HG03565 (cell line): ENCODE results near the gene CDK9.
"Not testable (repeated sequence)": the region's sequence is repeated elsewhere in the genome, so short reads cannot be mapped to it uniquely, and the experiment has no call there.

Source experiments
- ATAC-seq: cut with Tn5 transposase; IDR thresholded peaks from one replicate; pipeline ENCODE4 v1.9.1; 2021; ENCODE audit warnings: mild to moderate bottlenecking, moderate library complexity; ENCODE audit not compliant: unreplicated experiment

The CDK9 gene

GRCh38 chr9:127779136-127779981 lies 6.5 kb upstream of the CDK9 start:
- no peak for ATAC-seq

GRCh38 chr9:127780126-127780885 lies 5.5 kb upstream of the CDK9 start:
- no peak for ATAC-seq

- not testable (repeated sequence) for ATAC-seq
Observed at GRCh38 chr9:127780909-127781308, 4.9 kb upstream of the CDK9 start.

- no peak for ATAC-seq
Observed at GRCh38 chr9:127781806-127782205, 4.0 kb upstream of the CDK9 start.

GRCh38 chr9:127783111-127784008 lies 2.5 kb upstream of the CDK9 start:
- no peak for ATAC-seq

- ATAC-seq: peak; percentile 28
Observed at GRCh38 chr9:127785023-127785932, 556 bp upstream of the CDK9 start.

GRCh38 chr9:127786773-127787104 lies 905 bp downstream of the CDK9 start:
- no peak for ATAC-seq

- no peak for ATAC-seq
Observed at GRCh38 chr9:127788337-127789011, 2.6 kb downstream of the CDK9 start.

- ATAC-seq: no peak
Observed at GRCh38 chr9:127789179-127789578, 3.3 kb downstream of the CDK9 start.

GRCh38 chr9:127790094-127790855 lies 4.4 kb downstream of the CDK9 start:
- no peak for ATAC-seq

GRCh38 chr9:127791085-127791484 lies 5.3 kb downstream of the CDK9 start:
- no peak for ATAC-seq

- ATAC-seq: no peak
Observed at GRCh38 chr9:127792417-127793031, 6.7 kb downstream of the CDK9 start.

- ATAC-seq: no peak
Observed at GRCh38 chr9:127793093-127793708, 7.4 kb downstream of the CDK9 start.

- ATAC-seq: no peak
Observed at GRCh38 chr9:127794001-127794791, 8.4 kb downstream of the CDK9 start.

GRCh38 chr9:127796225-127796813 lies 10.5 kb downstream of the CDK9 start:
- no peak for ATAC-seq

GRCh38 chr9:127796852-127797370 lies 11.1 kb downstream of the CDK9 start:
- ATAC-seq: no peak
